Panc1 (cell line): ENCODE measurements around the gene CCT7. TPM values are rescaled to one million over a fixed set of nuclear protein-coding genes. Genes with fewer than 3 reads are reported as not detected.

Experiments used
- ATAC-seq: fragments of 200-7000 bp; cut with Tn5 transposase; 2 replicates; pipeline ENCODE4 v1.9.1; 2020; ENCODE audit warnings: mild to moderate bottlenecking, moderate library complexity
- BruUV-seq: library from RNA; stranded (reverse); fragments of 400-500 nt; replicated peaks from 2 replicates; lab custom pipeline; 2021; lab: Mats Ljungman, UMichigan
- CTCF ChIA-PET: fragments of 300-600 bp; sonication (Branson Sonifier 250); formaldehyde crosslinking; loops from one replicate; lab custom pipeline; 2022; ENCODE audit warnings: antibody characterized with exemption; lab: Charles Lee
- POLR2A ChIA-PET: fragments of 300-600 bp; sonication (Branson Sonifier 250); formaldehyde crosslinking; loops from one replicate; lab custom pipeline; 2022; ENCODE audit warnings: antibody characterized with exemption; lab: Charles Lee
- DNase-seq: peaks from one replicate; pipeline ENCODE4 v3.0.0-alpha.2; 2010; ENCODE audit warnings: low read depth, low spot score
- H3K27ac ChIP-seq: 2 replicates; pipeline ENCODE4 v1.5.1; 2011; ENCODE audit warnings: mild to moderate bottlenecking, low read length, inconsistent platforms
- H3K27me3 ChIP-seq: fragments of 200-500 bp; sonication (Bioruptor generic); 2 replicates; pipeline ENCODE4 v1.6.0; 2014; ENCODE audit warnings: low read length, inconsistent platforms; ENCODE audit not compliant: control insufficient read depth, insufficient read depth
- H3K36me3 ChIP-seq: fragments of 200-500 bp; sonication (Bioruptor generic); 2 replicates; pipeline ENCODE4 v1.5.1; 2014; ENCODE audit warnings: inconsistent platforms, mild to moderate bottlenecking, low read length, moderate library complexity; ENCODE audit not compliant: control insufficient read depth, insufficient read depth
- H3K4me1 ChIP-seq: 2 replicates; pipeline ENCODE4 v1.5.1; 2011; ENCODE audit warnings: inconsistent platforms, mild to moderate bottlenecking, low read length, moderate library complexity; ENCODE audit not compliant: control insufficient read depth, insufficient read depth
- H3K4me3 ChIP-seq, 2 experiments: 2 replicates each; pipeline ENCODE4 v1.5.1; 2011 to 2012; ENCODE audit warnings: low read depth in 2 of 2, low read length in 2 of 2, mild to moderate bottlenecking in 2 of 2, inconsistent platforms in 1 of 2, moderate library complexity in 1 of 2
- H3K9me3 ChIP-seq: fragments of 200-500 bp; sonication (Bioruptor generic); 2 replicates; pipeline ENCODE4 v1.5.1; 2014; ENCODE audit warnings: low read depth, mild to moderate bottlenecking, inconsistent platforms, low read length, moderate library complexity; ENCODE audit not compliant: control insufficient read depth, insufficient read depth
- POLR2AphosphoS5 ChIP-seq: IDR thresholded peaks from 2 replicates; pipeline ENCODE4 v1.6.1; 2012; ENCODE audit warnings: mild to moderate bottlenecking, low read depth, low read length, moderate library complexity
- SIN3A ChIP-seq: IDR thresholded peaks from 2 replicates; pipeline ENCODE4 v1.6.1; 2012; ENCODE audit warnings: low read depth, mild to moderate bottlenecking, low read length, moderate library complexity, borderline replicate concordance; ENCODE audit not compliant: insufficient read depth
- TCF7L2 ChIP-seq: IDR thresholded peaks from 2 replicates; pipeline ENCODE4 v1.6.1; 2011; ENCODE audit warnings: mild to moderate bottlenecking, low read depth, low read length, inconsistent platforms
- in situ Hi-C: cut with HindIII; loops from 2 replicates; pipeline ENCODE4 v1.10.0; 2016; ENCODE audit warnings: low sequenced_read_pairs, low pct_unique_long_range_greater_than_20kb
- intact Hi-C: fragments of 100-400 bp; cut with micrococcal nuclease; formaldehyde crosslinking; loops from one replicate; pipeline ENCODE4 v1.10.0; 2022; ENCODE audit not compliant: unreplicated experiment
- total RNA-seq: library from RNA; stranded (reverse); gene quantifications from one replicate; pipeline ENCODE4 v1.2.1, GENCODE V29; 2021; ENCODE audit not compliant: unreplicated experiment
- TF ChIP-seq, protein P1 (sequence below), 2 experiments: IDR thresholded peaks; 2 replicates each; pipeline ENCODE4 v1.6.1; 2011 to 2012; ENCODE audit warnings: low read depth in 2 of 2, control low read depth in 1 of 2, low read length in 1 of 2, mild to moderate bottlenecking in 1 of 2, moderate library complexity in 1 of 2; ENCODE audit not compliant: insufficient read depth in 1 of 2
- TF ChIP-seq, protein P2 (sequence below): fragments of 450-650 bp; IDR thresholded peaks from 2 replicates; pipeline ENCODE4 v1.5.1; 2017; ENCODE audit warnings: mild to moderate bottlenecking

CCT7 gene
- total RNA-seq, 1 experiment from 2014 or later, result 426 TPM

GRCh38 chr2:73258186-73258912 is 24.2 kb downstream of the CCT7 start:
- ChIA-PET CTCF (interaction anchor here (1.6 kb wide), 1 partner anchor 46 kb away, joined by 4 read pairs; no protein-coding TSS in a partner anchor), POLR2A (no interaction called here)

GRCh38 chr2:73258913-73259215 is 24.8 kb downstream of the CCT7 start:
- no peak overlapping the region for H3K27ac ChIP-seq
- POLR2A ChIA-PET, result no interaction called here
- DNase-seq (no peak), ATAC-seq (no peak)
- CTCF ChIA-PET, result no interaction called here
- BruUV-seq, result no TSS peak
- no peaks in the 10 kb centered on the region for H3K4me1 ChIP-seq
- TF ChIP-seq POLR2AphosphoS5 (no peak), SIN3A (no peak), TCF7L2 (no peak)
- TF ChIP-seq, protein P1, sequence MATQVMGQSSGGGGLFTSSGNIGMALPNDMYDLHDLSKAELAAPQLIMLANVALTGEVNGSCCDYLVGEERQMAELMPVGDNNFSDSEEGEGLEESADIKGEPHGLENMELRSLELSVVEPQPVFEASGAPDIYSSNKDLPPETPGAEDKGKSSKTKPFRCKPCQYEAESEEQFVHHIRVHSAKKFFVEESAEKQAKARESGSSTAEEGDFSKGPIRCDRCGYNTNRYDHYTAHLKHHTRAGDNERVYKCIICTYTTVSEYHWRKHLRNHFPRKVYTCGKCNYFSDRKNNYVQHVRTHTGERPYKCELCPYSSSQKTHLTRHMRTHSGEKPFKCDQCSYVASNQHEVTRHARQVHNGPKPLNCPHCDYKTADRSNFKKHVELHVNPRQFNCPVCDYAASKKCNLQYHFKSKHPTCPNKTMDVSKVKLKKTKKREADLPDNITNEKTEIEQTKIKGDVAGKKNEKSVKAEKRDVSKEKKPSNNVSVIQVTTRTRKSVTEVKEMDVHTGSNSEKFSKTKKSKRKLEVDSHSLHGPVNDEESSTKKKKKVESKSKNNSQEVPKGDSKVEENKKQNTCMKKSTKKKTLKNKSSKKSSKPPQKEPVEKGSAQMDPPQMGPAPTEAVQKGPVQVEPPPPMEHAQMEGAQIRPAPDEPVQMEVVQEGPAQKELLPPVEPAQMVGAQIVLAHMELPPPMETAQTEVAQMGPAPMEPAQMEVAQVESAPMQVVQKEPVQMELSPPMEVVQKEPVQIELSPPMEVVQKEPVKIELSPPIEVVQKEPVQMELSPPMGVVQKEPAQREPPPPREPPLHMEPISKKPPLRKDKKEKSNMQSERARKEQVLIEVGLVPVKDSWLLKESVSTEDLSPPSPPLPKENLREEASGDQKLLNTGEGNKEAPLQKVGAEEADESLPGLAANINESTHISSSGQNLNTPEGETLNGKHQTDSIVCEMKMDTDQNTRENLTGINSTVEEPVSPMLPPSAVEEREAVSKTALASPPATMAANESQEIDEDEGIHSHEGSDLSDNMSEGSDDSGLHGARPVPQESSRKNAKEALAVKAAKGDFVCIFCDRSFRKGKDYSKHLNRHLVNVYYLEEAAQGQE (IDR thresholded peaks at IDR 0.05; ENCODE audit: insufficient read depth in 1 of 2, low read depth in 2 of 2, low read length in 1 of 2), result no peak
- TF ChIP-seq, protein P2, sequence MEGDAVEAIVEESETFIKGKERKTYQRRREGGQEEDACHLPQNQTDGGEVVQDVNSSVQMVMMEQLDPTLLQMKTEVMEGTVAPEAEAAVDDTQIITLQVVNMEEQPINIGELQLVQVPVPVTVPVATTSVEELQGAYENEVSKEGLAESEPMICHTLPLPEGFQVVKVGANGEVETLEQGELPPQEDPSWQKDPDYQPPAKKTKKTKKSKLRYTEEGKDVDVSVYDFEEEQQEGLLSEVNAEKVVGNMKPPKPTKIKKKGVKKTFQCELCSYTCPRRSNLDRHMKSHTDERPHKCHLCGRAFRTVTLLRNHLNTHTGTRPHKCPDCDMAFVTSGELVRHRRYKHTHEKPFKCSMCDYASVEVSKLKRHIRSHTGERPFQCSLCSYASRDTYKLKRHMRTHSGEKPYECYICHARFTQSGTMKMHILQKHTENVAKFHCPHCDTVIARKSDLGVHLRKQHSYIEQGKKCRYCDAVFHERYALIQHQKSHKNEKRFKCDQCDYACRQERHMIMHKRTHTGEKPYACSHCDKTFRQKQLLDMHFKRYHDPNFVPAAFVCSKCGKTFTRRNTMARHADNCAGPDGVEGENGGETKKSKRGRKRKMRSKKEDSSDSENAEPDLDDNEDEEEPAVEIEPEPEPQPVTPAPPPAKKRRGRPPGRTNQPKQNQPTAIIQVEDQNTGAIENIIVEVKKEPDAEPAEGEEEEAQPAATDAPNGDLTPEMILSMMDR, result no peak
- in situ Hi-C loops, result no loop called here
- no peaks in the 10 kb centered on the region for H3K36me3 ChIP-seq
- H3K27me3 ChIP-seq, result no peaks in the 10 kb centered on the region
- no peak overlapping the region for H3K4me3 ChIP-seq
- H3K9me3 ChIP-seq, result no peaks in the 10 kb centered on the region
- intact Hi-C loops, result no loop called here

More at GRCh38 chr2:73258186-73258912, 24.2 kb downstream of the CCT7 start:
- H3K27ac ChIP-seq, result no peak overlapping the region
- DNase-seq (no peak), ATAC-seq (no peak)
- TF ChIP-seq, protein P1 (IDR thresholded peaks at IDR 0.05; ENCODE audit: insufficient read depth in 1 of 2, low read depth in 2 of 2, low read length in 1 of 2), result no peak
- TF ChIP-seq POLR2AphosphoS5, result no peak
- TF ChIP-seq SIN3A, result no peak
- no peak for TF ChIP-seq TCF7L2
- TF ChIP-seq, protein P2, result no peak
- H3K36me3 ChIP-seq, result no peaks in the 10 kb centered on the region
- no peaks in the 10 kb centered on the region for H3K9me3 ChIP-seq
- BruUV-seq, result no TSS peak
- no peak overlapping the region for H3K4me3 ChIP-seq
- in situ Hi-C loops (no loop called here), intact Hi-C loops (no loop called here)
- no peaks in the 10 kb centered on the region for H3K27me3 ChIP-seq
- H3K4me1 ChIP-seq, result no peaks in the 10 kb centered on the region
